ENCODE data around the gene MYRF. TPM values are rescaled to one million over a fixed set of nuclear protein-coding genes. Genes with fewer than 3 reads are reported as not detected.

MYRF gene
- total and polyA plus RNA-seq, 2 of the 13 experiments (the other 11 are each of a cell fraction or from before 2014, with no cell fraction given): 10.2 to 25.9 TPM

DNA sequence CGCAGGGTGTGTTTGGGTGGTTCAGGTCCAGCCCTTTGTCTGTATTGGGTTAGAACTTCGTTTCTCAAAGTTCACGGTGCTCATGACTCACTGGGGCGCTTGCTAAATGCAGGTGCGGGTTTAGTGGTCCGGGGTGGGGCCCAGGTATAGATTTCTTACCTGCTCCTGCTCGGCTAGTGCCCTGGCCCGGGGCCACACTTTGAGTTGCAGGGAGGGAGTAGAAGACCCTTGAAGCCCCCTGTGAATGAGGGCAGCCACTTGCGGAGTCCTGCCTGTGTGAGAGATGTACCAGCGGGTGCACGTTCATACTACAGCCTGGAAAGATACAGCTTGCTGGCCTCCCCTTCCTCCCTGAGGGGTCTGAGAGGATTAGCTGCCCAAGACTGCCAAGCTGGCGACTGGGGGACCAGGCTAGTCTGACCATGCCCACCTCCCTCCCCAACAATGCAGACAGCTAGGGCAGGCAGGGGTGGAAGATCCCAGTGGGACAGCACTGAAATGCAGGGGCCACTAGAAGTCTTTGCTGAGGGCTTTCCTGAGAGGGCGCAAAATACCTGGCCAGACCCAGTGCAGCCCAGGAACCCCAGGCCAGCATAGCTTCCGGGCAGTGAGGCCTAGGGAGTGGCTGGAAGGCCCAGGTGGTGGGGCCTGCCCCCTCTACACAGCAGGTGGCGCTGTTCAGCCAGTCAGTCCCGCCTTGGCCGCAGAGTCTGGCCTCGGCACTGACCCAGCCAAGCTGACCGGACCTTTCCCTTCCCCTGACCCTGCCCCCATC lies 5.1 kb upstream of the MYRF start (continued):
- TF ChIP-seq, protein P1, sequence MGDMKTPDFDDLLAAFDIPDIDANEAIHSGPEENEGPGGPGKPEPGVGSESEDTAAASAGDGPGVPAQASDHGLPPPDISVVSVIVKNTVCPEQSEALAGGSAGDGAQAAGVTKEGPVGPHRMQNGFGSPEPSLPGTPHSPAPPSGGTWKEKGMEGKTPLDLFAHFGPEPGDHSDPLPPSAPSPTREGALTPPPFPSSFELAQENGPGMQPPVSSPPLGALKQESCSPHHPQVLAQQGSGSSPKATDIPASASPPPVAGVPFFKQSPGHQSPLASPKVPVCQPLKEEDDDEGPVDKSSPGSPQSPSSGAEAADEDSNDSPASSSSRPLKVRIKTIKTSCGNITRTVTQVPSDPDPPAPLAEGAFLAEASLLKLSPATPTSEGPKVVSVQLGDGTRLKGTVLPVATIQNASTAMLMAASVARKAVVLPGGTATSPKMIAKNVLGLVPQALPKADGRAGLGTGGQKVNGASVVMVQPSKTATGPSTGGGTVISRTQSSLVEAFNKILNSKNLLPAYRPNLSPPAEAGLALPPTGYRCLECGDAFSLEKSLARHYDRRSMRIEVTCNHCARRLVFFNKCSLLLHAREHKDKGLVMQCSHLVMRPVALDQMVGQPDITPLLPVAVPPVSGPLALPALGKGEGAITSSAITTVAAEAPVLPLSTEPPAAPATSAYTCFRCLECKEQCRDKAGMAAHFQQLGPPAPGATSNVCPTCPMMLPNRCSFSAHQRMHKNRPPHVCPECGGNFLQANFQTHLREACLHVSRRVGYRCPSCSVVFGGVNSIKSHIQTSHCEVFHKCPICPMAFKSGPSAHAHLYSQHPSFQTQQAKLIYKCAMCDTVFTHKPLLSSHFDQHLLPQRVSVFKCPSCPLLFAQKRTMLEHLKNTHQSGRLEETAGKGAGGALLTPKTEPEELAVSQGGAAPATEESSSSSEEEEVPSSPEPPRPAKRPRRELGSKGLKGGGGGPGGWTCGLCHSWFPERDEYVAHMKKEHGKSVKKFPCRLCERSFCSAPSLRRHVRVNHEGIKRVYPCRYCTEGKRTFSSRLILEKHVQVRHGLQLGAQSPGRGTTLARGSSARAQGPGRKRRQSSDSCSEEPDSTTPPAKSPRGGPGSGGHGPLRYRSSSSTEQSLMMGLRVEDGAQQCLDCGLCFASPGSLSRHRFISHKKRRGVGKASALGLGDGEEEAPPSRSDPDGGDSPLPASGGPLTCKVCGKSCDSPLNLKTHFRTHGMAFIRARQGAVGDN (CRISPR knock-in tag; IDR thresholded peaks at IDR 0.05): peak; percentile 92
- TF ChIP-seq FOSL2 (CRISPR knock-in tag; IDR thresholded peaks at IDR 0.05): peak; percentile 45; the same call in 1 of the 2 replicates
- TF ChIP-seq, protein P2, sequence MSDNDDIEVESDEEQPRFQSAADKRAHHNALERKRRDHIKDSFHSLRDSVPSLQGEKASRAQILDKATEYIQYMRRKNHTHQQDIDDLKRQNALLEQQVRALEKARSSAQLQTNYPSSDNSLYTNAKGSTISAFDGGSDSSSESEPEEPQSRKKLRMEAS (IDR thresholded peaks at IDR 0.05): peak; percentile 62; the same call in 1 of the 2 replicates
- peak; percentile 41; the same call in 1 of the 2 replicates for TF ChIP-seq ZFP1 (CRISPR knock-in tag; IDR thresholded peaks at IDR 0.05)
- TF ChIP-seq ZNF296 (CRISPR knock-in tag; conservative IDR thresholded peaks at IDR 0.05): peak; percentile 86; the same call in 1 of the 2 replicates
- peak; percentile 41 for TF ChIP-seq SKI (IDR thresholded peaks at IDR 0.05; ENCODE audit: partially characterized antibody)
- no peak for TF ChIP-seq JUN (CRISPR knock-in tag; IDR thresholded peaks at IDR 0.05)
- TF ChIP-seq, protein P3, sequence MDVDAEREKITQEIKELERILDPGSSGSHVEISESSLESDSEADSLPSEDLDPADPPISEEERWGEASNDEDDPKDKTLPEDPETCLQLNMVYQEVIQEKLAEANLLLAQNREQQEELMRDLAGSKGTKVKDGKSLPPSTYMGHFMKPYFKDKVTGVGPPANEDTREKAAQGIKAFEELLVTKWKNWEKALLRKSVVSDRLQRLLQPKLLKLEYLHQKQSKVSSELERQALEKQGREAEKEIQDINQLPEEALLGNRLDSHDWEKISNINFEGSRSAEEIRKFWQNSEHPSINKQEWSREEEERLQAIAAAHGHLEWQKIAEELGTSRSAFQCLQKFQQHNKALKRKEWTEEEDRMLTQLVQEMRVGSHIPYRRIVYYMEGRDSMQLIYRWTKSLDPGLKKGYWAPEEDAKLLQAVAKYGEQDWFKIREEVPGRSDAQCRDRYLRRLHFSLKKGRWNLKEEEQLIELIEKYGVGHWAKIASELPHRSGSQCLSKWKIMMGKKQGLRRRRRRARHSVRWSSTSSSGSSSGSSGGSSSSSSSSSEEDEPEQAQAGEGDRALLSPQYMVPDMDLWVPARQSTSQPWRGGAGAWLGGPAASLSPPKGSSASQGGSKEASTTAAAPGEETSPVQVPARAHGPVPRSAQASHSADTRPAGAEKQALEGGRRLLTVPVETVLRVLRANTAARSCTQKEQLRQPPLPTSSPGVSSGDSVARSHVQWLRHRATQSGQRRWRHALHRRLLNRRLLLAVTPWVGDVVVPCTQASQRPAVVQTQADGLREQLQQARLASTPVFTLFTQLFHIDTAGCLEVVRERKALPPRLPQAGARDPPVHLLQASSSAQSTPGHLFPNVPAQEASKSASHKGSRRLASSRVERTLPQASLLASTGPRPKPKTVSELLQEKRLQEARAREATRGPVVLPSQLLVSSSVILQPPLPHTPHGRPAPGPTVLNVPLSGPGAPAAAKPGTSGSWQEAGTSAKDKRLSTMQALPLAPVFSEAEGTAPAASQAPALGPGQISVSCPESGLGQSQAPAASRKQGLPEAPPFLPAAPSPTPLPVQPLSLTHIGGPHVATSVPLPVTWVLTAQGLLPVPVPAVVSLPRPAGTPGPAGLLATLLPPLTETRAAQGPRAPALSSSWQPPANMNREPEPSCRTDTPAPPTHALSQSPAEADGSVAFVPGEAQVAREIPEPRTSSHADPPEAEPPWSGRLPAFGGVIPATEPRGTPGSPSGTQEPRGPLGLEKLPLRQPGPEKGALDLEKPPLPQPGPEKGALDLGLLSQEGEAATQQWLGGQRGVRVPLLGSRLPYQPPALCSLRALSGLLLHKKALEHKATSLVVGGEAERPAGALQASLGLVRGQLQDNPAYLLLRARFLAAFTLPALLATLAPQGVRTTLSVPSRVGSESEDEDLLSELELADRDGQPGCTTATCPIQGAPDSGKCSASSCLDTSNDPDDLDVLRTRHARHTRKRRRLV (CRISPR knock-in tag; IDR thresholded peaks at IDR 0.05): no peak
- peak; percentile 55; the same call in 1 of the 2 replicates for TF ChIP-seq ZIK1 (CRISPR knock-in tag; IDR thresholded peaks at IDR 0.05; ENCODE audit: borderline replicate concordance, low read depth)
- TF ChIP-seq NFE2L1 (CRISPR knock-in tag; IDR thresholded peaks at IDR 0.05; ENCODE audit: borderline replicate concordance): no peak
- TF ChIP-seq, protein P4, sequence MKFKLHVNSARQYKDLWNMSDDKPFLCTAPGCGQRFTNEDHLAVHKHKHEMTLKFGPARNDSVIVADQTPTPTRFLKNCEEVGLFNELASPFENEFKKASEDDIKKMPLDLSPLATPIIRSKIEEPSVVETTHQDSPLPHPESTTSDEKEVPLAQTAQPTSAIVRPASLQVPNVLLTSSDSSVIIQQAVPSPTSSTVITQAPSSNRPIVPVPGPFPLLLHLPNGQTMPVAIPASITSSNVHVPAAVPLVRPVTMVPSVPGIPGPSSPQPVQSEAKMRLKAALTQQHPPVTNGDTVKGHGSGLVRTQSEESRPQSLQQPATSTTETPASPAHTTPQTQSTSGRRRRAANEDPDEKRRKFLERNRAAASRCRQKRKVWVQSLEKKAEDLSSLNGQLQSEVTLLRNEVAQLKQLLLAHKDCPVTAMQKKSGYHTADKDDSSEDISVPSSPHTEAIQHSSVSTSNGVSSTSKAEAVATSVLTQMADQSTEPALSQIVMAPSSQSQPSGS (CRISPR knock-in tag; IDR thresholded peaks at IDR 0.05): peak; percentile 52; the same call in 1 of the 2 replicates
- peak; percentile 65; the same call in 1 of the 2 replicates for TF ChIP-seq KLF11 (CRISPR knock-in tag; IDR thresholded peaks at IDR 0.05)
- TF ChIP-seq ZNF282 (IDR thresholded peaks at IDR 0.05; ENCODE audit: partially characterized antibody): no peak
- peak; percentile 83; the same call in 1 of the 2 replicates for TF ChIP-seq PCBP1 (IDR thresholded peaks at IDR 0.05; ENCODE audit: borderline replicate concordance, low read depth, low read length)
- peak; percentile 90 for TF ChIP-seq ZFY (CRISPR knock-in tag; IDR thresholded peaks at IDR 0.05)
- TF ChIP-seq RARA (CRISPR knock-in tag; IDR thresholded peaks at IDR 0.05): peak; percentile 70; the same call in 1 of the 2 replicates
- peak; percentile 57; the same call in 1 of the 2 replicates for TF ChIP-seq ZNF451 (CRISPR knock-in tag; IDR thresholded peaks at IDR 0.05)
- peak; percentile 13; the same call in 1 of the 2 replicates for TF ChIP-seq NR2F2 (IDR thresholded peaks at IDR 0.05; ENCODE audit: borderline replicate concordance, low read depth)
- peak; percentile 54; the same call in 1 of the 2 replicates for TF ChIP-seq CBFB (CRISPR knock-in tag; IDR thresholded peaks at IDR 0.05)
- TF ChIP-seq KAT8 (CRISPR knock-in tag; IDR thresholded peaks at IDR 0.05): peak; percentile 74

All from HepG2 (cell line).